Measurements from ENCODE around the gene SCAMP1. TPM values are rescaled to one million over a fixed set of nuclear protein-coding genes. Genes with fewer than 3 reads are reported as not detected.

The SCAMP1 gene
- total and polyA plus RNA-seq, 4 donors = 81.2 to 198 (median 93.6) TPM

DNA sequence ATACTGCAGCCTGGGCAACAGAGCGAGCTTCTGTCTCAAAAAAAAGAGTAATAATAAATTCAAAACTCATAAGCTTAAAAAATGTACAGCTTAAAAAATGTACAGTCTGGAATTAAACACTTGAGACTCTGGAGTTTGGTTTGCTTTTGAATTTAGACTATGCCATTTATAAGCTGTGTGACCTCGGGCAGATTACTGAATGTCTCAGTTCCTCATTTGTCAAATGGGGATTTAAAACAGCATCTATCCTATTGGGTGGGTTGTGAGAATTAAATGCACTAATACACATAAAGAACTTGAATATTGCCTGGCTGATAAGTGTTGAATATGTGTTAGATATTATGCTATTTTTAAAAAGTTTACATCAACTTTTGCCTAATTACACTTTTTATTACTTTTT, 98.4 kb downstream of the SCAMP1 start:
- Histone ChIP-seq H3K9me3 (ENCODE audit: control insufficient read depth, insufficient read depth, low read length) (no peaks in the 10 kb centered on the region), H3K27ac (ENCODE audit: low read depth, low read length) (no peak overlapping the region), H3K4me3 (ENCODE audit: low read depth, low read length) (no peak overlapping the region), H3K4me1 (ENCODE audit: control insufficient read depth, insufficient read depth, low read length) (no peaks in the 10 kb centered on the region), H3K27me3 (ENCODE audit: control insufficient read depth, insufficient read depth, low read length) (no peaks in the 10 kb centered on the region), H3K36me3 (ENCODE audit: control insufficient read depth, insufficient read depth, low read length) (peaks cover 8% of the 10 kb centered on the region)
- WGBS (ENCODE audit: insufficient coverage) = no CpG with 5 or more reads among the region's 2 CpGs
- no peak for DNase-seq (ENCODE audit: low read depth in 4 of 6, low spot score in 6 of 6)

GRCh38 chr5:78467140-78467539, 106.7 kb downstream of the SCAMP1 start:
- Histone ChIP-seq H3K9me3 (ENCODE audit: control insufficient read depth, insufficient read depth, low read length) (no peaks in the 10 kb centered on the region), H3K27me3 (ENCODE audit: control insufficient read depth, insufficient read depth, low read length) (no peaks in the 10 kb centered on the region), H3K4me1 (ENCODE audit: control insufficient read depth, insufficient read depth, low read length) (no peaks in the 10 kb centered on the region), H3K27ac (ENCODE audit: low read depth, low read length) (no peak overlapping the region), H3K4me3 (ENCODE audit: low read depth, low read length) (no peak overlapping the region), H3K36me3 (ENCODE audit: control insufficient read depth, insufficient read depth, low read length) (peaks cover 3% of the 10 kb centered on the region)
- WGBS (ENCODE audit: insufficient coverage) = no CpG with 5 or more reads among the region's 1 CpG
- DNase-seq (ENCODE audit: low read depth in 4 of 6, low spot score in 6 of 6) = no peak

- H3K36me3 ChIP-seq (ENCODE audit: control insufficient read depth, insufficient read depth, low read length) = peaks cover 3% of the 10 kb centered on the region
- no peaks in the 10 kb centered on the region for H3K4me1 ChIP-seq (ENCODE audit: control insufficient read depth, insufficient read depth, low read length)
- no CpG with 5 or more reads among the region's 3 CpGs for WGBS (ENCODE audit: insufficient coverage)
- H3K27ac ChIP-seq (ENCODE audit: low read depth, low read length) = no peak overlapping the region
- no peaks in the 10 kb centered on the region for H3K27me3 ChIP-seq (ENCODE audit: control insufficient read depth, insufficient read depth, low read length)
- H3K9me3 ChIP-seq (ENCODE audit: control insufficient read depth, insufficient read depth, low read length) = no peaks in the 10 kb centered on the region
- peak in 2 of 6 donors; percentile 37 to 67 for DNase-seq (ENCODE audit: low read depth in 4 of 6, low spot score in 6 of 6)
- H3K4me3 ChIP-seq (ENCODE audit: low read depth, low read length) = no peak overlapping the region
Measured at GRCh38 chr5:78467752-78468357, 107.4 kb downstream of the SCAMP1 start.

DNA sequence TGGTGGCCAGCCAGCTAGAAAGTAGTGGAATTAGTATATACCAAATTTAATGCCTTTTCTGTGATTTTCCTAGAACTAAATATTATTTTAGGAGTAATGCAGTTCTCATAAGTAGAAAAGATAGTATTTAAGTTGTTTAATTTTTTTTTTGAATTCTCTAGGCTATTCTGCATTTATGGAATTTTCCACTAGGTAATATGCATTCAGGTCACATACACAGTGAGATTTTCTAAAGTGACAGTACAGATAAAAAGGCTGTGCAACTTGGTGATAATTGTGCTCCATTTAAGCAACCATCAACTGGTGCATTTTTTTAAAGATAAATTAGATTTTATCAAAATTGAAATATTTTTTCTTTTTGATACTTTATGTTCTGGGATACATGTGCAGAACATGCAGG, 111.5 kb downstream of the SCAMP1 start:
- Histone ChIP-seq H3K36me3 (ENCODE audit: control insufficient read depth, insufficient read depth, low read length) (no peaks in the 10 kb centered on the region), H3K9me3 (ENCODE audit: control insufficient read depth, insufficient read depth, low read length) (no peaks in the 10 kb centered on the region), H3K27me3 (ENCODE audit: control insufficient read depth, insufficient read depth, low read length) (no peaks in the 10 kb centered on the region), H3K4me3 (ENCODE audit: low read depth, low read length) (no peak overlapping the region), H3K27ac (ENCODE audit: low read depth, low read length) (no peak overlapping the region), H3K4me1 (ENCODE audit: control insufficient read depth, insufficient read depth, low read length) (no peaks in the 10 kb centered on the region)
- DNase-seq (ENCODE audit: low read depth in 4 of 6, low spot score in 6 of 6) = peak in 1 of 6 donors; percentile 33

- Histone ChIP-seq H3K4me1 (ENCODE audit: control insufficient read depth, insufficient read depth, low read length) (no peaks in the 10 kb centered on the region), H3K9me3 (ENCODE audit: control insufficient read depth, insufficient read depth, low read length) (no peaks in the 10 kb centered on the region), H3K4me3 (ENCODE audit: low read depth, low read length) (no peak overlapping the region), H3K27me3 (ENCODE audit: control insufficient read depth, insufficient read depth, low read length) (no peaks in the 10 kb centered on the region), H3K36me3 (ENCODE audit: control insufficient read depth, insufficient read depth, low read length) (no peaks in the 10 kb centered on the region), H3K27ac (ENCODE audit: low read depth, low read length) (no peak overlapping the region)
- DNase-seq (ENCODE audit: low read depth in 4 of 6, low spot score in 6 of 6) = peak in 2 of 6 donors; percentile 42 to 44
Measured at GRCh38 chr5:78472469-78473106, 112.2 kb downstream of the SCAMP1 start.

DNA sequence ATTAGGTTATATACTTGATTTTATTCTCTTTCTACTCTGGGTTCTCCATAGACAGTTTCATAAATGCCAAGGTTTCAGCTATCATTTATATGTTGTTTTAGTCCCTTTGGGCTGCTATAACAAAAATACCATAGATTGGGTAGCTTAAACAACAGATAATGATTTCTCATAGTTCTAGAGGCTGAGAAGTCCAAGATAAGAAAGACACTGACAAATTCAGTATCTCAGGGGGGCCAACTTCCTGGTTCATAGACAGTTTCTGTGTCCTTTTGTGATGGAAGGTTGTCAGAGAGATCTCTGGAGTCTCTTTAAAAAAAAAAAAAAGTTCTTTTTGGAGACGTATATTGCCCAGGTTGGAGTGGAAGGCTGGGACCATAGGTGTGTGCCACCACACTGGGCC, 113.3 kb downstream of the SCAMP1 start:
- no peak for DNase-seq (ENCODE audit: low read depth in 4 of 6, low spot score in 6 of 6)
- WGBS (ENCODE audit: insufficient coverage) = no CpG with 5 or more reads among the region's 1 CpG
- H3K36me3 ChIP-seq (ENCODE audit: control insufficient read depth, insufficient read depth, low read length) = no peaks in the 10 kb centered on the region
- H3K27ac ChIP-seq (ENCODE audit: low read depth, low read length) = no peak overlapping the region
- H3K9me3 ChIP-seq (ENCODE audit: control insufficient read depth, insufficient read depth, low read length) = no peaks in the 10 kb centered on the region
- no peaks in the 10 kb centered on the region for H3K27me3 ChIP-seq (ENCODE audit: control insufficient read depth, insufficient read depth, low read length)
- H3K4me3 ChIP-seq (ENCODE audit: low read depth, low read length) = no peak overlapping the region
- no peaks in the 10 kb centered on the region for H3K4me1 ChIP-seq (ENCODE audit: control insufficient read depth, insufficient read depth, low read length)

DNA sequence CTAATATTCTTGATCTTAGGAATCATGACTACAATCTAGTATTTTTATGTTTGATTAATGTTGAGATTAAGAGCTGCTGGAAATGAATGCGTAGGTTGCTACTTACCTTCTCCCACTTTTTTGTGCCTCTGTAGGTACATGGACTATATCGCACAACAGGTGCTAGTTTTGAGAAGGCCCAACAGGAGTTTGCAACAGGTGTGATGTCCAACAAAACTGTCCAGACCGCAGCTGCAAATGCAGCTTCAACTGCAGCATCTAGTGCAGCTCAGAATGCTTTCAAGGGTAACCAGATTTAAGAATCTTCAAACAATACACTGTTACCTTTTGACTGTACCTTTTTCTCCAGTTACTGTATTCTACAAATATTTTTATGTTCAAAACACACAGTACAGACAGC, 115.0 kb downstream of the SCAMP1 start:
- WGBS (ENCODE audit: insufficient coverage) = 100% methylated on average over 3 of the region's 3 CpGs
- no peak for DNase-seq (ENCODE audit: low read depth in 4 of 6, low spot score in 6 of 6)
- H3K4me3 ChIP-seq (ENCODE audit: low read depth, low read length) = no peak overlapping the region

GRCh38 chr5:78476795-78477194, 116.4 kb downstream of the SCAMP1 start:
- Histone ChIP-seq H3K4me3 (ENCODE audit: low read depth, low read length) (no peak overlapping the region), H3K27ac (ENCODE audit: low read depth, low read length) (no peak overlapping the region), H3K9me3 (ENCODE audit: control insufficient read depth, insufficient read depth, low read length) (no peaks in the 10 kb centered on the region), H3K27me3 (ENCODE audit: control insufficient read depth, insufficient read depth, low read length) (no peaks in the 10 kb centered on the region), H3K4me1 (ENCODE audit: control insufficient read depth, insufficient read depth, low read length) (no peaks in the 10 kb centered on the region), H3K36me3 (ENCODE audit: control insufficient read depth, insufficient read depth, low read length) (no peaks in the 10 kb centered on the region)
- WGBS (ENCODE audit: insufficient coverage) = no CpG with 5 or more reads among the region's 1 CpG
- no peak for DNase-seq (ENCODE audit: low read depth in 4 of 6, low spot score in 6 of 6)

More for the DNA sequence above, 115.0 kb downstream of the SCAMP1 start:
- no peaks in the 10 kb centered on the region for H3K36me3 ChIP-seq (ENCODE audit: control insufficient read depth, insufficient read depth, low read length)
- no peak overlapping the region for H3K27ac ChIP-seq (ENCODE audit: low read depth, low read length)
- no peaks in the 10 kb centered on the region for H3K4me1 ChIP-seq (ENCODE audit: control insufficient read depth, insufficient read depth, low read length)
- no peaks in the 10 kb centered on the region for H3K9me3 ChIP-seq (ENCODE audit: control insufficient read depth, insufficient read depth, low read length)
- no peaks in the 10 kb centered on the region for H3K27me3 ChIP-seq (ENCODE audit: control insufficient read depth, insufficient read depth, low read length)

DNA sequence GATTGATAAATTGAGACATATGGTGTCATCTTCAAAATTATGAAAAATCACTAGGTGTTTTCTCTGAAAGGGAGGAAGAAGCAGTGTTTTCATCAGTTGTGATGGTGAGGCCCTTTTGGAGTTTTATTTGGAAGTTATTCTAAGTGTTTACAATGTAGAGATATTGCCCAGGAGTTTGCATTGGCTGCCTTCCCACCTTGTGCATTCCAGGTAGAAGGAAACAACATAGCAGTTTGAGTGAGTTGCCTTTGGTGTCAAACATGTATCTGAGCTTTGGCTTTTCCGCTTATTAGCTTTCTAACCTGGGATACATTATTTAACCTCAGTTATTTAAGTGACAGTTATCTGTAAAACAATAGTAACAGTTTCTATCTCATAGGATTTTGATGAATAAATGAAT, 122.5 kb downstream of the SCAMP1 start:
- Histone ChIP-seq H3K9me3 (ENCODE audit: control insufficient read depth, insufficient read depth, low read length) (no peaks in the 10 kb centered on the region), H3K4me1 (ENCODE audit: control insufficient read depth, insufficient read depth, low read length) (no peaks in the 10 kb centered on the region), H3K36me3 (ENCODE audit: control insufficient read depth, insufficient read depth, low read length) (peaks cover 2% of the 10 kb centered on the region), H3K27ac (ENCODE audit: low read depth, low read length) (no peak overlapping the region), H3K27me3 (ENCODE audit: control insufficient read depth, insufficient read depth, low read length) (no peaks in the 10 kb centered on the region), H3K4me3 (ENCODE audit: low read depth, low read length) (no peak overlapping the region)
- WGBS (ENCODE audit: insufficient coverage) = no CpG with 5 or more reads among the region's 1 CpG
- DNase-seq (ENCODE audit: low read depth in 4 of 6, low spot score in 6 of 6) = no peak

DNA sequence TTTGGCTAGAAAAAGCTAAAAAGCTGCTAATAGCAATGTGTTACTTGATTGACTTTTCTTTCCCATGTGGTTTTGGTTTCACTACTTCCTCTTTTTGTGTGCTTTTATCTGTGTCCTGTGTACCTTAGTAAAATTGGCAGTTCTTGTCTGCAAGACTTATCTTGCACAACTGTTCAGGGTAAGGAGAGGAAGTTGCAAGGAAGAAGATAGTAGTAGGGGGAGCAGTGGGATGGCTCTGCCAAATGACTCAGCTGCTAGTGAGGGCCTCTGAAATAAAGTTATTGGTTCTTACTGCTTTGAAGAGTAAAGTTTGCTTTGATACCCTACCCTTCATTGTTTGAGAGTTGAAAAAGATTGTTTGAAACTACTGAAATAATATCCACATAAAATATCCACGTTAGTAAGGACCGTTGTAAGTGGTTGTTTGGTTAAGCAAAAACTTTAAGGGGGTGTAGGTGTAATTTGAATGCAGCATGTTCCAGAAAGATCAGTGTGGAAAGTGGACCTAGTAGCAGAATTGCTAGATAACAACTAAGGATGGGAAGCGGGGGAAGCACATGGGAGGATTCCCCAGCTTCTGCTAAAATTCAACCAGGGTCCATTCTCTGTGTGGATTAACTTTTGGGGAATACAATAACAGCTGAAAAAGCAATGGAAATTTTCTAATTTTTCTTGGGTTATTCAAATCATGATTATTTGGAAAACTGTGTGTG, 123.5 kb downstream of the SCAMP1 start:
- Histone ChIP-seq H3K9me3 (ENCODE audit: control insufficient read depth, insufficient read depth, low read length) (no peaks in the 10 kb centered on the region), H3K4me3 (ENCODE audit: low read depth, low read length) (no peak overlapping the region), H3K27me3 (ENCODE audit: control insufficient read depth, insufficient read depth, low read length) (no peaks in the 10 kb centered on the region), H3K27ac (ENCODE audit: low read depth, low read length) (no peak overlapping the region), H3K4me1 (ENCODE audit: control insufficient read depth, insufficient read depth, low read length) (no peaks in the 10 kb centered on the region), H3K36me3 (ENCODE audit: control insufficient read depth, insufficient read depth, low read length) (peaks cover 2% of the 10 kb centered on the region)
- no CpG with 5 or more reads among the region's 3 CpGs for WGBS (ENCODE audit: insufficient coverage)
- DNase-seq (ENCODE audit: low read depth in 4 of 6, low spot score in 6 of 6) = no peak
